ENCODE data around the gene CFAP53.

GRCh38 chr18:50313873-50314460 is 47.7 kb upstream of the CFAP53 start:
- TF ChIP-seq, protein P1, sequence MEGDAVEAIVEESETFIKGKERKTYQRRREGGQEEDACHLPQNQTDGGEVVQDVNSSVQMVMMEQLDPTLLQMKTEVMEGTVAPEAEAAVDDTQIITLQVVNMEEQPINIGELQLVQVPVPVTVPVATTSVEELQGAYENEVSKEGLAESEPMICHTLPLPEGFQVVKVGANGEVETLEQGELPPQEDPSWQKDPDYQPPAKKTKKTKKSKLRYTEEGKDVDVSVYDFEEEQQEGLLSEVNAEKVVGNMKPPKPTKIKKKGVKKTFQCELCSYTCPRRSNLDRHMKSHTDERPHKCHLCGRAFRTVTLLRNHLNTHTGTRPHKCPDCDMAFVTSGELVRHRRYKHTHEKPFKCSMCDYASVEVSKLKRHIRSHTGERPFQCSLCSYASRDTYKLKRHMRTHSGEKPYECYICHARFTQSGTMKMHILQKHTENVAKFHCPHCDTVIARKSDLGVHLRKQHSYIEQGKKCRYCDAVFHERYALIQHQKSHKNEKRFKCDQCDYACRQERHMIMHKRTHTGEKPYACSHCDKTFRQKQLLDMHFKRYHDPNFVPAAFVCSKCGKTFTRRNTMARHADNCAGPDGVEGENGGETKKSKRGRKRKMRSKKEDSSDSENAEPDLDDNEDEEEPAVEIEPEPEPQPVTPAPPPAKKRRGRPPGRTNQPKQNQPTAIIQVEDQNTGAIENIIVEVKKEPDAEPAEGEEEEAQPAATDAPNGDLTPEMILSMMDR (IDR thresholded peaks at IDR 0.05; ENCODE audit: low read length) = no peak
- no peak for TF ChIP-seq EZH2 (optimal IDR thresholded peaks at IDR 0.05; ENCODE audit: low read depth, low read length)
